Kidney glomerular epithelial cell (primary cell): ENCODE measurements around the gene PRDM12.

ENCODE experiments used
- DNase-seq: peaks from one replicate; lab custom pipeline; 2025; lab: John Stamatoyannopoulos, UW

Gene PRDM12

DNA sequence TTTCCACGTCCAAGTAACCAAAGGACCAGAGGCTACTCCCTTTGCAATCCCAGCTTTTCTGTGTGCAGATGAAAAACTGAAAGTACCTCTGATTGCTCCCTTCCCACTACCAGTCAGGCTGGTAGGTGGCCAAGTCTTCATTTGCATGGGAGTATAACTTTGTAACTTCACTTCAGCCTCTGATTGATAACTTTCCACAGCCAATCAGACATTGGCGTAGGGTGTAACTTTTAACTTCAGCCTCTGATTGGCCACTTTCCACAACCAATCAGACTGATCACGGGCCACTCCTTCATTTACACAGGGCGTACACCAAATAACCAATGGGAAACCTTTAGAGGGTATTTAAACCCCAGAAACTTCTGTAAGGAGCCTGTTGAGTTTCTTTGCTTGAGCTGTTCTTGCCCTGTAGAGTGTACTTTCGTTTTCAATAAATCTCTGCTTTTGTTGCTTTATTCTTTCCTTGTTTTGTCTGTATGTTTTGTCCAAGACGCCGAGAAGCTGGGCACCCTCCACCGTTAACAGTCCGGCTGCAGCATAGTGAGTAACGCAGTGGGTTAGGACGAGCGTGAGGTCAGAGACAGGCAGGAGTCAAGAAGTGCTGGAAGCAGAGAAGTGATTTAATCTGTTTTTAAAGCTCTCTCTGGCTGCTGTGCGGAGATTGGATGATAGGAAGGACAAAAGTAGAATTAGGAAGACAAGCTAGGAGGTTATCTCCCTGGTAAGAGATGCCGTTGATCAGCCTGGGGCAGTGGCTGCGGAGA is 25.7 kb downstream of the PRDM12 start:
- peak; percentile 83 for DNase-seq

- no peak for DNase-seq
These were observed 27.9 kb downstream of the PRDM12 start for GRCh38 chr9:130692321-130692720.

DNA sequence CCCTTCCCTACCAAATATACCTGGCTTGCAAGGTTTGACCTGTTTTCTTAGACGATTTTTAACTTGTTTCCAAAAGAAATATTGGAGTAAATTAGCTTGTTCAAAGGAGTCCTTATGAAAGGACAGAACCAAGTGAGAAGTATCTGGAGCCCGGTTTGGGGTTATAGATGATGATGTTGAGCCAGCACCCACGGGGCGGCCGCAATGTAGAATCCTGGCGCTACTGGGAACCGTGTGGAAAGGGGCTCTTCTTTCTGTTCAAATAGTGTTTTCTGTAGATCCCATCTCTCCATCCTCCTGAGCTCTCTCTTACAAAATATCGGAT is 28.7 kb downstream of the PRDM12 start:
- no peak for DNase-seq

DNA sequence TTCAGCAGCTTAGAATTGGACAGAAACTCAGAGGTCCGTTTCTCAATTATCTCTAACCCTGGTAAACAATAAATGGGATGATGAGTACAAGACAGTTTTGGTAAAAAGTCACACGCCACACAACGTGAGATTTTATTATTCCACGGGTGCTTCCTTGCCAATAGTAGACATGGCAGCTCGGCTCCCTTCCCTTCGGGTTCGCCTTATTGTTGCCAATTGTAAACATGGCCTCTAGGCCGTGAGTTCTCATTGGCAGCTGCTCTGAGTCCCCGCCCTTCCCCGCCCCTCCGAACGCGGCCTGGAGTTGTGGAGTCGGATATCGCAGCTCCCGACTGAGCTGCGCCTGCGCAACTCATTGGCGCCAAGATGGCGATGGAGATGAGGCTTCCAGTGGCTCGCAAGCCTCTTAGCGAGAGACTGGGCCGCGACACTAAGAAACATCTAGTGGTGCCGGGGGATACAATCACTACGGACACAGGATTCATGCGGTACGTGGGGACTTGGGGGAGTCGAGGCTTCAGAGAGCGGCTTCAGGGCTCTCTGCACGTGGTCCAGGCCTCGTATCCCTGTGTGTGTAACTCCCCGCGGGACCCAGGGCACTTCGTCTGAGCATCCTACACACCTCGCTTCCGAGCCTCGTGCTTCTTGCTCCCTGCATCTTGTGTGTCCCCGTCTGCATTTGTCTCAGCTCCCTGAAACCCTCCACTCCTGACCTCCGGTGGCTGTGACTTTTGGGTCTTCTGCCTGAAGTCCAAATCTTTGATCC is 29.2 kb downstream of the PRDM12 start, which contains the start of gene EXOSC2:
Gene EXOSC2 (plus strand): TSS at position 355 of the 766 bp plus-strand sequence. CDS start 12 bp downstream, at position 367.
- DNase-seq: peak; percentile 90

GRCh38 chr9:130694205-130694604 is 29.8 kb downstream of the PRDM12 start:
- no peak for DNase-seq

DNA sequence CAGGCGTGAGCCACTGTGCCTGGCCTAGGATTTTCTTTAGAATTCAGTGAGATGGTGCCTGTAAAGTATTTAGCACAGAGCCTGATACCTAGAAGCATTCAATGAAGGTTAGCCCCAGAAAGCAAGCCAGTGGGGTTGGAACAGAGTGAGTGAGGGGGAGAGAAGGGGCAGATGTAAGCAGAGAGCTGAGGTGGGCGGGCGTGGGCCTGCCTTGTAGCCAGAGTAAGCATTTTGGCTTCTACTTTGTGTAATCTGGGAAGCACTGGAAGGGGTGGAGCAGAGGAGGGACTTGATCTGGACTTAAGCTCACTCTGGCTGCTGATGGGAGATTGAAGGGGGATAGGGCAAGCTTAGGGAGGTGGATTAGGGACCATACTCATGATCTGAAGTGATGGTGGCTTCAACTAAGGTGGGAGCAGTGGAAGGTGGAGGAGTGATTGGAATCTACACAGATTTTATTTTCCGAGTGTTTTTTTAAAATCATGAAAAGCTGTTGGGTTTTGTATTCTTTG is 31.8 kb downstream of the PRDM12 start:
- no peak for DNase-seq

DNA sequence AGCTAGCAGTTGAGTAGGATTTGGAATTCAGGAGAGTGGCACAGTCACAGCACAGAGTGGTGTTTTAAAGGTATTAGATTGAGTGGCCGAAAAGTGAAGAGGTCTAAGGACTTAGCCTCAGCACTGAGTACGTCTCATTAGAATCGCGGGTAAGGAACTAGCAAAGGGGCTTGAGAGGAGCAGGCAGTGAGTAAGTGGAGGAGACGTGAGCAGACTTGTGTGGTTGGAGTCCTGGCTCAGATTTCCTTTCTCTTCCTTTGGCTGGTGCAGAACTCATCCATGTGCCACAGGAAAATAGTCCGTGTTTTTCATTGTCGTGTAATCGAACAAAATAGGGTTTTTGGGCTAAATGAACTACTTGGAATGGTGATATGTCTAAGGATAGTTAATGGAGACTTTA is 32.6 kb downstream of the PRDM12 start:
- no peak for DNase-seq

- peak; percentile 6 for DNase-seq
These were observed 34.1 kb downstream of the PRDM12 start for GRCh38 chr9:130698514-130698913.

DNA sequence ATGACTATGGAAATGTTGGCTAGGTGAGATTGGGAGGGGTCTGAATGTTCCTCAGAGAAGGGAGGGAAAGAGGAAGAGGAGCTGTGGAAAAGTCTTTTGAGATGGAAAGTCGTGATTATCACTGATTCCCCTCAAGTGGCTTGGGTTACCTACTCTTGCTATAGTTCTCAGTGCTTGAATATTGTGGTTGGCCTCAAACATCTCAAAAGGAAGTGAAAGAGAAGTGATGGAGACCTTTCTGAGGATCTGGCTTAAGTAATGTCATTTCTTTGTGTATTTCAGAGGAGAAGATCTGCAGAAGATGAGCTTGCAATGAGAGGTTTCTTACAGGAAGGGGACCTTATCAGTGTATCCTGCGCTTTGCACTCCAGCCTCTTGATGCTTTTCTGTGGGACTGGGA is 34.7 kb downstream of the PRDM12 start:
- DNase-seq: no peak

- DNase-seq: peak; percentile 55
These were observed 36.9 kb downstream of the PRDM12 start for GRCh38 chr9:130701059-130702022.

- DNase-seq: no peak
These were observed 39.1 kb downstream of the PRDM12 start for GRCh38 chr9:130703501-130703900.

GRCh38 chr9:130707225-130707976 is 43.0 kb downstream of the PRDM12 start:
- peak; percentile 48 for DNase-seq

- no peak for DNase-seq
These were observed 46.5 kb downstream of the PRDM12 start for GRCh38 chr9:130710822-130711352.

DNA sequence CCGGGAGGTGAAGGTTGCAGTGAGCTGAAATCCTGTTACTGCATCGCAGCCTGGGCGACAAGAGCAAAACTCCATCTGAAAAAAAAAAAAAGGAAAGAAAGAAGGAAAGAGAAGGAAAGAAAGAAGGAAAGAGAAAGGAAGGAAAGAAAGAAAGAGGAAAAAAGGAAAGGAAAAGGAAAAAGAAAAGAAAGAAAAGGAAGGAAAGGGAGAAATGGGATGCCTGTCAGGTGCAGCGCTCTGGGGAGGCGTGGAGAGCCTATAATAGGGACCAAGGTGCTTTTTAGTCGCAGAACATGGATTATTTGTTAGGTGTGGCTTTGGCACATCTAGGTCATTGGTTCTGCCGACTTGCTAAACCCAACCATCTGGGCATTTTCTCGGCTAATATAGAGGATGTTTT is 47.1 kb downstream of the PRDM12 start:
- no peak for DNase-seq

DNA sequence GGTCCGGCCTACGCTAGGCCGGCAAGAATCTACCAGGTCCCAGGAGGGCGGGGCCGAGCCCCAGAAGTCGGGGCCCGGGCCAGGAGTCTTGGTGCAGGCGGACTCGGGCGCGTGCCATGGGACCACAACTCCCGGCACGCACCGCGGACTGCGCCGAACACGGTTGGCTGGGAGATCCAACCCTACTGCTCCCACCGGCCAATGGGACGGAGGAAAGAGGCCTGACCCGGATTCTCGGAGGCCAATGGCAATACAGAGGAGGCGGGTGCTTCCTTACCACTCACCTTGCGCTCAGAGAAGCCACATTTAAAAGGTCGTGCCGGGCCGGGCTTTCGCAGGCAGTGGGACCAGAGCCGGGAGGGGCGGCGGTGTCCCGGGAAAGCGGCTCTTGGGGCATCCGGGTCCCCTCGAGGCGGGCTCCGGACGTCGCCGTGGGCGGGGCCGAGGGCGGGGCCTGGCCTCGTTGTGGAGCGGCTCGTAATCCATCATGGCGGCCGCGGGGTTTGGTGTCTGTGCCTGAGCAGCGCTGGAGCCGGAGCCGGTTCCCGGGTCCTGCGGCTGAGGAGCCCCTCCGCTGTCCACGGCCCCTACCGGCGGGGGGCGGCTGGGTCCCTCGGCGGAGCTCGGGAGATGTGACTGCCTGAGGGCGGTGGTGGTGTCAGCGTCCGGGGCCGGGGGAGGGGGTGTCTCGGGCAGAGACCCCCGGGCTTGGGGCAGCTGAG is 48.3 kb downstream of the PRDM12 start:
- DNase-seq: peak; percentile 98

DNA sequence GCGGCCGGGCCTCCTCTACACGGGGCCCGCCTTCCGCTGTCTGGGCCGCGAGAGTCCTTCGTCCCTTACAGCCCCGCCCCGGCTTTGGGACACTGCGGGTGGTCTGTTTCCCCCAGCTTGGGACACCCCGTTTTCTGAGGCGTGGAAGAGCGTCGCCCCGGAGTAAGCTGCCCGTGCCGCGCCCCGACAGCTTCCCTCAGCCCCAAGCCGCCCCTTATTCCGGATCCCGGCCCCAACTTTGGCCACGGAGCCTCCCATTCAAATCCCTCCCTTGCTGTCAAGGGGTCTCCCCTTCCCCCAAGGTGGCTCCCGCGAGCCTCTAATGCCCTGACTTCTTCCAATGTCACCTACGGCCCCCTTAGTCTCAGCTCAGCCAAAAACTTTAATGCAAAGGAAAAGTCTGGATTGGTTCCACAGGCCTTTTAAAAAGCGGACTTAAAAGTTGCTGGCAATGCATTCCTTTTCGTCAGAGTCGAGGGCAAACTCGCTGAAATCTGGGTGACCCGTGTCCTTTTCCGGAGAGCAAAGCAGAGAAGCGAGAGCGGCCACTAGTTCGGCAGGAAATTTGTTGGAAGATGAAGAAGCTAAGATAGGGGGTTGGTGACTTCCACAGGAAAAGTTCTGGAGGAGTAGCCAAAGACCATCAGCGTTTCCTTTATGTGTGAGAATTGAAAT is 49.0 kb downstream of the PRDM12 start:
- DNase-seq: peak; percentile 2

DNA sequence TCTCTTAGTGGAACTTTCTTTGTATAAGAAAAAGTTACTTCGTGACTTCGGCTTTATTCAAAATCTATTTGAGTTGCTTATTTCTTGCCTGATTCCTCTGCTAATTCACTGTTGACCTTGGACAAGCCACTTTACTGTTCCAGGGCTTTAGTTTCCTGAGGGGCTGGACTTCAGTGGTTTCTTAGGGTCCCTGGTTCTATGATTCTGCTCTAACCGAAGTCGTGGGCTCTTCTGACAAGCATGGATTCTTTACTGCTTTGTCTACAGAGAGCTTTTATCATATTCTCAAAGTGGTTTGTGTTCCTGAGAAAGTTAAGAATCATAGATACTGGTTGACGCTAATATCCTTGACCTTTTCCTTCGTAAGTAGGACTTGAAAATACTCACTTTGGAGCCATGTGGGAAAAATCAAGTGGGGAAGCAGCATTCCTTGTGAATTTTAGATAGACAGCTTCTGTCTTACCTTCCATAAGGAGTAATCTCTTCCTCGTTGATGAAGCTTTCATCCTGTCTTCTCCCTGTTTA is 50.3 kb downstream of the PRDM12 start:
- no peak for DNase-seq

GRCh38 chr9:130715270-130715669 is 50.9 kb downstream of the PRDM12 start:
- DNase-seq: no peak

DNA sequence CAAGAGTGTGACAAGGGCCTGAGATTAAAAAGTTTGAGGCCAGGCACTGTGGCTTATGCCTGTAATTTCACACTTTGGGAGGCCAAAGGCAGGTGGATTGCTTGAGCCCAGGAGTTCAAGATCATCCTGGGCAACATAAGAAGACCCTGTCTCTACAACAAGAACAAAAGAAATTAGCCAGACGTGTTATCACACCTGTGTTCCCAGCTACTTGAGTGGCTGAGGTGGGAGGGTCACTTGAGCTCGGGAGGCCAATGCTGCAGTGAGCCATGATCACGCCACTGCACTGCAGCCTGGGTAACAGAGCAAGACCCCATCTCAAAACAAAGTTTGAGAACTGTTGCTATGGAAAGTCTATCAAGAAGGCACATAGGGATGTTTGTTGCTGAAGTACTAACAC is 54.2 kb downstream of the PRDM12 start:
- DNase-seq: no peak

- no peak for DNase-seq
These were observed 56.4 kb downstream of the PRDM12 start for GRCh38 chr9:130720762-130721161.
